ENCODE measurements around the gene SERPINB8. TPM values are rescaled to one million over a fixed set of nuclear protein-coding genes. Genes with fewer than 3 reads are reported as not detected.

Gene SERPINB8
- total and polyA plus RNA-seq, 2 of the 13 experiments (the other 11 are each of a cell fraction or from before 2014, with no cell fraction given) = 0.95 to 2.2 TPM

GRCh38 chr18:63969942-63970808 lies at the start of gene SERPINB8 (continued):
- TF ChIP-seq ZNF670 (CRISPR knock-in tag; IDR thresholded peaks at IDR 0.05; ENCODE audit: borderline replicate concordance) (no peak), ZNF274 (CRISPR knock-in tag; IDR thresholded peaks at IDR 0.05) (no peak), MIER3 (CRISPR knock-in tag; IDR thresholded peaks at IDR 0.05; ENCODE audit: borderline replicate concordance) (no peak), MBNL3 (CRISPR knock-in tag; conservative IDR thresholded peaks at IDR 0.05) (no peak), ZFP91 (CRISPR knock-in tag; IDR thresholded peaks at IDR 0.05; ENCODE audit: borderline replicate concordance) (peak; percentile 55; the same call in 1 of the 2 replicates), KAT8 (CRISPR knock-in tag; IDR thresholded peaks at IDR 0.05) (peak; percentile 75), RBM39 (IDR thresholded peaks at IDR 0.05; ENCODE audit: low read depth, low read length, poor library complexity, severe bottlenecking) (peak; percentile 43), ZNF558 (CRISPR knock-in tag; IDR thresholded peaks at IDR 0.05; ENCODE audit: borderline replicate concordance) (peak; percentile 41; the same call in 1 of the 2 replicates), SMAD3 (CRISPR knock-in tag; IDR thresholded peaks at IDR 0.05) (no peak), ZNF704 (CRISPR knock-in tag; IDR thresholded peaks at IDR 0.05; ENCODE audit: borderline replicate concordance) (0 out of 2 replicates have a peak, but pooled peaks have one; percentile 46), NR2C2 (CRISPR knock-in tag; IDR thresholded peaks at IDR 0.05; ENCODE audit: borderline replicate concordance) (peak; percentile 56), DDIT3 (CRISPR knock-in tag; IDR thresholded peaks at IDR 0.05) (peak; percentile 81; the same call in 1 of the 2 replicates), TBX2 (CRISPR knock-in tag; IDR thresholded peaks at IDR 0.05; ENCODE audit: borderline replicate concordance) (peak; percentile 55), ZNF574 (CRISPR knock-in tag; IDR thresholded peaks at IDR 0.05) (peak; percentile 70), PHF21A (CRISPR knock-in tag; IDR thresholded peaks at IDR 0.05) (peak; percentile 78; the same call in 1 of the 2 replicates), FOXK1 (CRISPR knock-in tag; IDR thresholded peaks at IDR 0.05; ENCODE audit: borderline replicate concordance, low read depth) (0 out of 2 replicates have a peak, but pooled peaks have one; percentile 12), HMG20A (CRISPR knock-in tag; IDR thresholded peaks at IDR 0.05; ENCODE audit: borderline replicate concordance) (no peak; the same call in 1 of the 2 replicates)
